ENCODE results near the gene MUC5AC.
"Not testable (repeated sequence)": the region's sequence is repeated elsewhere in the genome, so short reads cannot be mapped to it uniquely, and the experiment has no call there.

MUC5AC gene

GRCh38 chr11:1162491-1163311, 4.9 kb downstream of the MUC5AC start:
- DNase-seq = no peak

- DNase-seq = no peak
Observed at GRCh38 chr11:1163321-1163910, 5.7 kb downstream of the MUC5AC start.

DNA sequence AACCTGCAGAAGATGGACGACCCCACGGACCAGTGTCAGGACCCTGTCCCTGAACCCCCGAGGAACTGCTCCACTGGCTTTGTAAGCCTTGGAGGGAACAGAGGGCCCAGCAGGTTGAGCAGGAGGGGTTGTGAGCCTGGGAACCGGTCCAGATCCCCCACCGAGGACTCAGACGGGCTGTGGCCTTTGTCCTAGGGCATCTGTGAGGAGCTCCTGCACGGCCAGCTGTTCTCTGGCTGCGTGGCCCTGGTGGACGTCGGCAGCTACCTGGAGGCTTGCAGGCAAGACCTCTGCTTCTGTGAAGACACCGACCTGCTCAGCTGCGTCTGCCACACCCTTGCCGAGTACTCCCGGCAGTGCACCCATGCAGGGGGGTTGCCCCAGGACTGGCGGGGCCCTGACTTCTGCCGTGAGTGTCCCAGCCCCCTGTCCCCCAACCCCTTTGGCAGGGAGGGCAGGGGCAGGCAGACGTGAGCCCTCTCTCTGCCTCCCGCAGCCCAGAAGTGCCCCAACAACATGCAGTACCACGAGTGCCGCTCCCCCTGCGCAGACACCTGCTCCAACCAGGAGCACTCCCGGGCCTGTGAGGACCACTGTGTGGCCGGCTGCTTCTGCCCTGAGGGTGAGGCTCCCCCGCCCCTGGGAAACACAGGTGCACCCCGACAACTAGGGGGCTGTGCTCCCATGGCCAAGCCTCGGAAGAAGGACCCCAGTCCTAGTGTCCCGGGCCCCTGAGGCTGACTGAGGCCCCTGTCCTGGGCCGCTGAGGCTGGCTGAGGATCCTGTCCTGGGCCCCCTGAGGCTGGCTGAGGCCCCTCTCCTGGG, 6.4 kb downstream of the MUC5AC start:
- DNase-seq = no peak

GRCh38 chr11:1164779-1165255, 7.1 kb downstream of the MUC5AC start:
- not testable (repeated sequence) for DNase-seq

DNA sequence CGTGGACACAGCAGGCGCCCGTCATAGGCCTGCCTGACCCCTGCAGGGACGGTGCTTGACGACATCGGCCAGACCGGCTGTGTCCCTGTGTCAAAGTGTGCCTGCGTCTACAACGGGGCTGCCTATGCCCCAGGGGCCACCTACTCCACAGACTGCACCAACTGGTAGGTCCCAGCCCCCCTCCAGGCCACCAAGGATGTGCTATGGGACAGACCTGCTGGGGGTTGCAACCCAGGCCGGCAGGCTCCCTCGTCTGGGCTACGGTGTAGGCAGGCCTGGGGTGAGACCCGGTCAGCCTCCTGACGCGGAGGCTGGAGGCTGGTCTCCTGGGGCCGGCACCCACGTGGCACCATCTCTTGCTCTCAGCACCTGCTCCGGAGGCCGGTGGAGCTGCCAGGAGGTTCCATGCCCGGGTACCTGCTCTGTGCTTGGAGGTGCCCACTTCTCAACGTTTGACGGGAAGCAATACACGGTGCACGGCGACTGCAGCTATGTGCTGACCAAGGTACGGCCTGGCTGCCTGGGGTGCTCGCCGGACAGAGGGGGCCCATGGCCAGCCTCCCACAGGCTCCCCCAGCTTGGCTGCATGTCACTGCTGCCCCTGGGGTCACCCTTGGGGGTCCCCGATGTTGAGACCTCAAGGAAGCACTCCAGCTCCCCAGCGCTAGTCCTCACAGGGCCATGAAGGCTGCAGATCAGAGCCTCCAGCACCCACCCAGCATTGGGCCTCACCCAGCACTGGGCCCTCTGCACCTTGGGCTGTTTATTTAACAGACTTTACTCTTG, 7.7 kb downstream of the MUC5AC start:
- no peak for DNase-seq

DNA sequence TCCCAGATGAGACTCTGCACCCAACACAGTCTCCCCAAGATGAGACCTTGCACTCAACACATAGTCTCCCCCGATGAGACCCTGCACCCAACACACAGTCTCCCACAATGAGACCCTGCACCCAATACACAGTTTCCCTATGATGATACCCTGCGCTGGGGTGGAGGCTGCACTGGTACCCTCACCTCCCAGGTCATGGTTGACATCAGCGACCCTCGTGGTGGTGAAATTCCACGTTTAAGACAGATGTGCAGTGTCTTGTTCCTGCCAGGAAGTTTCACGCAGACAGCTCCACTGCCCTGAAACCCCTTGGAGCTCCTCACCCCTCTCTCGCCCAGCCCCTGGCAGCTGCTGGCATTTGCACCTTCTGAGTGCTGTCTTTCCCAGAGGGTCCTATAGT, 9.5 kb downstream of the MUC5AC start:
- no peak for DNase-seq

- no peak for DNase-seq
Observed at GRCh38 chr11:1167751-1168231, 10.0 kb downstream of the MUC5AC start.

DNA sequence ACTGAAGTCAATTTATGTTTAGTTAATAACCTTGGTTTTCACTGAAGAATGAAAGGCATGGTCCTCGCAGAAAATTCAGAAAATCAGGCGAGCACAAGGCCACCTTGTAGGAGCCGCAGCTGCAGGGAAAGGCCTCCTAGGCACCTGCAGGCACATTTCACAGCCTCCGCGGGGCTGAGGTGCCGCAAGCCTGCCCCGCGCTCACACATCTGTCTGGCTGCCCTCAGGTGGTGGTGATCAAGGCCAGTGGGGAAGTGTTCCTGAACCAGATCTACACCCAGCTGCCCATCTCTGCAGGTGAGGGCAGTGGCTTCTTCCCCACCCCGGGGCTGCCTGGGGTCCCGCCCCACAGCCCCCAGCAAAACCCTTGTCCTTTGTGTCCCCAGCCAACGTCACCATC, 10.5 kb downstream of the MUC5AC start:
- no peak for DNase-seq

DNA sequence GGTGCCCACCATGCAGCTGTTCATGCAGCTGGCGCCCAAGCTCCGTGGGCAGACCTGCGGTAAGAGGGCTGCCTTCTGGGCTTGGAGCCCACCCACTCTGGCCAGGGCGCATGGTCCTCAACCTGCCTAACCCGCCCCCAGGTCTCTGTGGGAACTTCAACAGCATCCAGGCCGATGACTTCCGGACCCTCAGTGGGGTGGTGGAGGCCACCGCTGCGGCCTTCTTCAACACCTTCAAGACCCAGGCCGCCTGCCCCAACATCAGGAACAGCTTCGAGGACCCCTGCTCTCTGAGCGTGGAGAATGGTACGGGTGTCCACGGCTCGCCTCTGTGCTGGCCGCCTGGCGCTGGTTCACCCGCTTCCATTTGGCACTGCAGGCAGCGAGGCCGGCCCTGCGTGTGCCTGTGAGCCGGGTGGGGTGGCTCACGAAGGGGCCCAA, 11.0 kb downstream of the MUC5AC start:
- no peak for DNase-seq

DNA sequence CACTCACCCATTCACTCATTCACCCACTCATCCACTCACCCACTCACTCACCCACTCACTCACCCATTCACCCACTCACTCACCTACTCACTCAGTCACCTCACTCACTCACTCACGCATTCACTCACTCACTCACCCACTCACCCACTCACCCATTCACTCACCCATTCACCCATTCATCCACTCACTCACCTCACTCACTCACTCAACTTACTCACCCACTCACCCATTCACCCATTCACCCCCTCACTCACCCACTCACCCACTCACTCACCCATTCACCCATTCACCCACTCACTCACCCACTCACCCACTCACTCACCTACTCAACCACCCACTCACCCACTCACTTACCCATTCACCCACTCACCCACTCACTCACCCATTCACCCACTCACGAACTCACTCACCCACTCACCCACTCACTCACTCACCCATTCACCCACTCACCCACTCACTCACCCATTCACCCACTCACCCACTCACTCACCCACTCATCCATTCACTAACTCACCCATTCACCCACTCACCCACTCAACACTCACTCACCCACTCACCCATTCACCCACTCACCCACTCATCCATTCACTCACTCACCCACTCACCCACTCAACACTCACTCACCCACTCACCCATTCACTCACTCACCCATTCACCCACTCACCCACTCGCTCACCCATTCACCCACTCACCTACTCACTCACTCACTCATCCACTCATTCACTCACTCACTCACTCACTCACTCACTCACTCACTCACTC, 13.7 kb downstream of the MUC5AC start:
- no peak for DNase-seq

GRCh38 chr11:1171985-1172728, 14.4 kb downstream of the MUC5AC start:
- DNase-seq = no peak

DNA sequence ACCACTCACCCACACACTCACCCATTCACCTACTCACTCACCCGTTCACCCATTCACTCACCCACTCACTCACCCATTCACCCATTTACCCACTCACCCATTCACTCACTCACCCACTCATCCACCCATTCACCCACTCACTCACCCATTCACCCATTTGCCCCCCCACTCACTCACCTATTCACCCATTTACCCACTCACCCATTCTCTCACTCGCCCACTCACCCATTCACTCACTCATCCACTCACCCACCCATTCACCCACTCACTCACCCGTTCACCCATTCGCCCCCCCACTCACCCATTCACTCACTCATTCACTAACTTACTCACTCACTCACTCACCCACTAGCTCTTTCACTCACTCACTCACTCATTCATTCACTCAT, 15.0 kb downstream of the MUC5AC start:
- DNase-seq = no peak

GRCh38 chr11:1173396-1173795, 15.6 kb downstream of the MUC5AC start:
- DNase-seq = not testable (repeated sequence)

- no peak for DNase-seq
Observed at GRCh38 chr11:1174441-1175370, 17.0 kb downstream of the MUC5AC start.

GRCh38 chr11:1175461-1176223, 17.9 kb downstream of the MUC5AC start:
- DNase-seq = no peak

DNA sequence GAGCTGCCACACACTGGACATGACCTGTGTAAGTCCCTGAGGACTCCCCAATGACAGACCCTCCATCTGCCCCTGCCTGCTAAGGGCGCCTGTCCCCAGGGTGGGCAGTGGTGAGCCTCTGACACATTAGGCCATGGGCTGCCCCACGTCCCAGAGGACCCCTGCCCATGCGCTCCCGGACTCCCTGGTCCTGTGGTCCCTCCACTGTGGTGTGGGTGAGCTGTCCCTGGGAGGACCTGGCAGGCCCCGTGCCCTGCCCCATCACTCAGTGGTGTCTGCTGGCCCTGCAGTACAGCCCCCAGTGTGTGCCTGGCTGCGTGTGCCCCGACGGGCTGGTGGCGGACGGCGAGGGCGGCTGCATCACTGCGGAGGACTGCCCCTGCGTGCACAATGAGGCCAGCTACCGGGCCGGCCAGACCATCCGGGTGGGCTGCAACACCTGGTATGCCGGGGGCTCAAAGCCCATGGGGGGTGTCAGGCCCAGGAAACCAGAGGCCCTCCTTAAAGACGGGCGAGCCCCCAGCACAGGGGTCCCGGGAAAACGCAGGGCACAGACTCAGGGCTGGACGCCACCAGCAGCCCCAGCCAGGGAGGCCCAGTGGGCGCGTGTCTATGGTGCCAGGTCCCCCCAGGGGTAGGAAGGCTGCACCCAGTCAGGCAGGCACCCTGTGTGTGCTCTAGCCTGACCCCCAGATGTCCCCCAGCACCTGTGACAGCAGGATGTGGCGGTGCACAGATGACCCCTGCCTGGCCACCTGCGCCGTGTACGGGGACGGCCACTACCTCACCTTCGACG, 18.7 kb downstream of the MUC5AC start:
- no peak for DNase-seq

DNA sequence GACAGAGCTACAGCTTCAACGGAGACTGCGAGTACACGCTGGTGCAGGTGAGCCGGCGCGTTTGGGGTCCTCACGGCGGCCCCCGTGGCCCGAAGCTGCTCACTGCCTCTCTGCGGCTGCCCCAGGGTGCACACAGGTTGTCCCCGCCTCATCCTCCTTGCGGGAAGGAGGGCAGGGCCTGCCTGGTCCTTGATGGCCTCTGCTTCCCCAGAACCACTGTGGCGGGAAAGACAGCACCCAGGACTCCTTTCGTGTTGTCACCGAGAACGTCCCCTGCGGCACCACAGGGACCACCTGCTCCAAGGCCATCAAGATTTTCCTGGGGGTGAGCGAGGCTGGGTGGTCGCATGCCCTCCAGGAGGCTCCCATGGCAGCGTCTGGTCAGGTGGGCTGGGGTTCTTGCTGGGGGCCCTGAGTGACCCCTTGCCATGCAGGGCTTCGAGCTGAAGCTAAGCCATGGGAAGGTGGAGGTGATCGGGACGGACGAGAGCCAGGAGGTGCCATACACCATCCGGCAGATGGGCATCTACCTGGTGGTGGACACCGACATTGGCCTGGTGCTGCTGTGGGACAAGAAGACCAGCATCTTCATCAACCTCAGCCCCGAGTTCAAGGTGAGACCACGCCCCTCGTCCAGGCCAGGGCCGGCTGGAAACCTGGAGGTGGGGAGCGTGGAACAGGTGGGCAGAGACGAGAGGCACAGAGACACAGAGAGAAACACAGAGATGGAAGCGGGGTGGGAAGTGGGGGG, 19.4 kb downstream of the MUC5AC start:
- no peak for DNase-seq

DNA sequence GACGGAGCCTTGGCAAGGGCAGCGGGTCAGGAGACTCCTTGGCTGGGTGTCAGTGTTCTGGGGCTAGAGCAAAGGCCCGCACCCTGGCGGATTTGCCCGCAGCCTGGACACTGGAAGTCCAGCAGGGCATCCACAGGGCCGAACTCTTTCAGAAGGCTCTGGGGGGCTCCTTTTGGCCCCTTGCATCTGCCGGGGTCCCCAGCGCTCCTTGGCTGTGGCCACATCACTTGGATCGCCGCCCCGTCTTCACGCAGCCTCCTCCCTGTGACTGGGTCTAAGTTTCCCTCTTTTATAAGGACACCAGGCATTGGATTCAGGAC, 20.0 kb downstream of the MUC5AC start:
- DNase-seq = no peak

All from T1000 (cell line).